Mesendoderm (in vitro differentiated cells): ENCODE results near the gene TCF21. TPM values are rescaled to one million over a fixed set of nuclear protein-coding genes. Genes with fewer than 3 reads are reported as not detected.
A peak's percentile ranks its signal among the peaks of the same experiment; 100 is the strongest.

Experiments
- DNase-seq: peaks from one replicate; pipeline ENCODE4 v3.0.0; 2013
- H2AK5ac ChIP-seq: 2 replicates; pipeline ENCODE4 v1.6.1; 2013; ENCODE audit warnings: low read length, inconsistent platforms
- H2BK120ac ChIP-seq: 2 replicates; pipeline ENCODE4 v1.6.1; 2013; ENCODE audit warnings: low read depth, mild to moderate bottlenecking, low read length, moderate library complexity, mixed read lengths
- H2BK15ac ChIP-seq: replicated peaks from 2 replicates; pipeline ENCODE4 v1.6.1; 2013; ENCODE audit warnings: low read depth, mild to moderate bottlenecking, moderate library complexity
- H2BK5ac ChIP-seq: 2 replicates; pipeline ENCODE4 v1.6.1; 2013; ENCODE audit warnings: low read length, inconsistent platforms
- H3K18ac ChIP-seq: 2 replicates; pipeline ENCODE4 v1.6.1; 2013; ENCODE audit warnings: mild to moderate bottlenecking, low read length, mixed read lengths
- H3K23ac ChIP-seq: one replicate; pipeline ENCODE4 v1.6.1; 2013; ENCODE audit warnings: low read length
- H3K27ac ChIP-seq: 2 replicates; pipeline ENCODE4 v1.5.1; 2013; ENCODE audit warnings: low read depth, mild to moderate bottlenecking, inconsistent platforms, low read length, moderate library complexity
- H3K27me3 ChIP-seq: 2 replicates; pipeline ENCODE4 v1.6.1; 2013; ENCODE audit warnings: low read length, control low read depth, mild to moderate bottlenecking, inconsistent platforms; ENCODE audit not compliant: insufficient read depth, poor library complexity
- H3K36me3 ChIP-seq: 2 replicates; pipeline ENCODE4 v1.6.1; 2013; ENCODE audit warnings: low read length, inconsistent platforms; ENCODE audit not compliant: control insufficient read depth, insufficient read depth
- H3K4ac ChIP-seq: one replicate; pipeline ENCODE4 v1.6.1; 2013; ENCODE audit warnings: low read depth, mild to moderate bottlenecking, low read length, moderate library complexity
- H3K4me1 ChIP-seq: 2 replicates; pipeline ENCODE4 v1.6.1; 2013; ENCODE audit warnings: low read depth, low read length, inconsistent platforms; ENCODE audit not compliant: control insufficient read depth
- H3K4me2 ChIP-seq: 2 replicates; pipeline ENCODE4 v1.6.1; 2013; ENCODE audit warnings: low read length
- H3K4me3 ChIP-seq: 2 replicates; pipeline ENCODE4 v1.5.1; 2013; ENCODE audit warnings: mild to moderate bottlenecking, low read length
- H3K56ac ChIP-seq: one replicate; pipeline ENCODE4 v1.6.1; 2013; ENCODE audit warnings: low read length
- H3K79me1 ChIP-seq: 2 replicates; pipeline ENCODE4 v1.6.1; 2013; ENCODE audit warnings: low read length, inconsistent platforms
- H3K79me2 ChIP-seq: 2 replicates; pipeline ENCODE4 v1.6.1; 2013; ENCODE audit warnings: mild to moderate bottlenecking, low read length; ENCODE audit not compliant: control insufficient read depth, insufficient read depth
- H3K9ac ChIP-seq: 2 replicates; pipeline ENCODE4 v1.6.1; 2013; ENCODE audit warnings: low read length, inconsistent platforms
- H4K5ac ChIP-seq: one replicate; pipeline ENCODE4 v1.6.1; 2013; ENCODE audit warnings: low read length
- H4K8ac ChIP-seq: one replicate; pipeline ENCODE4 v1.6.1; 2013; ENCODE audit warnings: low read depth, mild to moderate bottlenecking, control low read depth, low read length, moderate library complexity
- WGBS: extraction: QIAGEN DNeasy Blood & Tissue Kit; methylation state at CpG from one replicate; pipeline ENCODE4 v1.1.7; 2013; ENCODE audit warnings: low lambda C conversion rate, missing lambda C conversion rate; ENCODE audit not compliant: insufficient coverage; ENCODE audit errors: extremely low coverage; 5-methylcytosine and 5-hydroxymethylcytosine counted together
- polyA plus RNA-seq, 2 experiments: library from polyadenylated mRNA; stranded (reverse); fragments of 200-250 nt; gene quantifications; one replicate each; pipeline ENCODE4 v1.2.3, GENCODE V29; 2013

Gene TCF21
- polyA plus RNA-seq (2013, experiment 1 of 2) = 0.06 TPM
- polyA plus RNA-seq (2013, experiment 2 of 2) = 0.07 TPM

- Histone ChIP-seq H3K79me1 (no peaks in the 10 kb centered on the region), H3K4me2 (peak within 1 kb of the TSS; percentile 10), H3K23ac (no peak within 1 kb of the TSS), H4K8ac (no peak within 1 kb of the TSS), H3K4ac (no peak within 1 kb of the TSS), H3K56ac (peak within 1 kb of the TSS; percentile 70), H4K5ac (no peak within 1 kb of the TSS), H2AK5ac (no peak within 1 kb of the TSS), H3K79me2 (no peaks in the 10 kb centered on the region), H3K27ac (no peak within 1 kb of the TSS), H3K36me3 (no peaks in the 10 kb centered on the region), H3K27me3 (peaks cover 21% of the 10 kb centered on the region), H2BK120ac (no peak within 1 kb of the TSS), H2BK15ac (no peak within 1 kb of the TSS), H3K4me1 (no peaks in the 10 kb centered on the region), H3K4me3 (peak within 1 kb of the TSS; percentile 10), H3K18ac (no peak within 1 kb of the TSS), H3K9ac (peak within 1 kb of the TSS; percentile 49), H2BK5ac (no peak within 1 kb of the TSS)
- no CpG with 5 or more reads among the region's 22 CpGs for WGBS
- peak; percentile 70 for DNase-seq
Measured at GRCh38 chr6:133888929-133889556, at the start of gene TCF21. TCF21 (plus strand) TSS chr6:133889113; CDS start chr6:133889398, 285 bp downstream.

GRCh38 chr6:133841176-133841575, 47.7 kb upstream of the TCF21 start:
- H3K27ac ChIP-seq = no peak overlapping the region
- H2BK15ac ChIP-seq = no peak overlapping the region
- H3K79me1 ChIP-seq = no peaks in the 10 kb centered on the region
- H3K9ac ChIP-seq = no peak overlapping the region
- no peak overlapping the region for H3K23ac ChIP-seq
- no peak overlapping the region for H3K18ac ChIP-seq
- no peak overlapping the region for H4K5ac ChIP-seq
- H2AK5ac ChIP-seq = no peak overlapping the region
- no CpG with 5 or more reads among the region's 3 CpGs for WGBS
- H3K4ac ChIP-seq = no peak overlapping the region
- H3K56ac ChIP-seq = no peak overlapping the region
- H3K4me3 ChIP-seq = no peak overlapping the region
- H3K4me1 ChIP-seq = no peaks in the 10 kb centered on the region
- no peak overlapping the region for H3K4me2 ChIP-seq
- no peak for DNase-seq
- H2BK120ac ChIP-seq = no peak overlapping the region
- H4K8ac ChIP-seq = no peak overlapping the region
- H3K36me3 ChIP-seq = no peaks in the 10 kb centered on the region
- no peaks in the 10 kb centered on the region for H3K79me2 ChIP-seq
- H3K27me3 ChIP-seq = no peaks in the 10 kb centered on the region
- no peak overlapping the region for H2BK5ac ChIP-seq

GRCh38 chr6:133843098-133843497, 45.8 kb upstream of the TCF21 start:
- Histone ChIP-seq H3K79me2 (no peaks in the 10 kb centered on the region), H3K79me1 (no peaks in the 10 kb centered on the region), H2BK120ac (no peak overlapping the region), H3K56ac (no peak overlapping the region), H3K4me3 (no peak overlapping the region), H3K23ac (no peak overlapping the region), H3K4me1 (no peaks in the 10 kb centered on the region), H2BK5ac (no peak overlapping the region), H2BK15ac (no peak overlapping the region), H3K4ac (no peak overlapping the region), H3K9ac (no peak overlapping the region), H3K27ac (no peak overlapping the region), H3K4me2 (no peak overlapping the region), H3K36me3 (no peaks in the 10 kb centered on the region), H2AK5ac (no peak overlapping the region), H3K27me3 (no peaks in the 10 kb centered on the region), H4K8ac (no peak overlapping the region), H4K5ac (no peak overlapping the region), H3K18ac (no peak overlapping the region)
- DNase-seq = no peak
- no CpG with 5 or more reads among the region's 2 CpGs for WGBS

- H2BK5ac ChIP-seq = no peak overlapping the region
- no peak overlapping the region for H3K4me3 ChIP-seq
- H3K79me1 ChIP-seq = no peaks in the 10 kb centered on the region
- H3K4me1 ChIP-seq = no peaks in the 10 kb centered on the region
- no peak overlapping the region for H3K4me2 ChIP-seq
- no peak overlapping the region for H3K56ac ChIP-seq
- no peaks in the 10 kb centered on the region for H3K27me3 ChIP-seq
- no peaks in the 10 kb centered on the region for H3K36me3 ChIP-seq
- no peak overlapping the region for H3K23ac ChIP-seq
- no peak overlapping the region for H4K5ac ChIP-seq
- no peak overlapping the region for H3K9ac ChIP-seq
- no CpG with 5 or more reads among the region's 1 CpG for WGBS
- H3K27ac ChIP-seq = no peak overlapping the region
- no peak overlapping the region for H2BK15ac ChIP-seq
- no peak overlapping the region for H2BK120ac ChIP-seq
- H3K4ac ChIP-seq = no peak overlapping the region
- H3K79me2 ChIP-seq = no peaks in the 10 kb centered on the region
- DNase-seq = no peak
- no peak overlapping the region for H4K8ac ChIP-seq
- no peak overlapping the region for H2AK5ac ChIP-seq
- H3K18ac ChIP-seq = no peak overlapping the region
Measured at GRCh38 chr6:133844709-133845108, 44.2 kb upstream of the TCF21 start.

- no peaks in the 10 kb centered on the region for H3K36me3 ChIP-seq
Measured at GRCh38 chr6:133854041-133854363, 34.9 kb upstream of the TCF21 start.

More at GRCh38 chr6:133854041-133854363, 34.9 kb upstream of the TCF21 start:
- Histone ChIP-seq H4K5ac (no peak overlapping the region), H3K79me1 (no peaks in the 10 kb centered on the region), H2BK5ac (no peak overlapping the region), H2BK15ac (no peak overlapping the region), H3K27ac (no peak overlapping the region), H3K4me2 (peak overlapping the region; percentile 52), H3K79me2 (no peaks in the 10 kb centered on the region), H3K9ac (no peak overlapping the region), H3K56ac (no peak overlapping the region), H3K18ac (no peak overlapping the region), H3K23ac (no peak overlapping the region), H3K27me3 (no peaks in the 10 kb centered on the region), H3K4ac (no peak overlapping the region), H2AK5ac (no peak overlapping the region), H3K4me1 (no peaks in the 10 kb centered on the region), H3K4me3 (no peak overlapping the region), H4K8ac (no peak overlapping the region), H2BK120ac (no peak overlapping the region)
- DNase-seq = no peak
- no CpG with 5 or more reads among the region's 12 CpGs for WGBS
